NCI-H748 treated with DMSO at 0.1 percent for 48 hours (cell line): ENCODE measurements around the gene PNPLA3.
A peak's percentile ranks its signal among the peaks of the same experiment; 100 is the strongest.

Source experiments
- DNase-seq: peaks from one replicate; lab custom pipeline; 2025; lab: John Stamatoyannopoulos, UW

PNPLA3 gene

GRCh38 chr22:43923631-43924464 is at the start of gene PNPLA3:
PNPLA3 (plus strand) TSS chr22:43923805; CDS start chr22:43923912, 107 bp downstream.
- DNase-seq = peak; percentile 80

GRCh38 chr22:43876866-43877509 is 46.6 kb upstream of the PNPLA3 start:
- DNase-seq = no peak

GRCh38 chr22:43878079-43878795 is 45.4 kb upstream of the PNPLA3 start:
- no peak for DNase-seq

GRCh38 chr22:43878831-43879550 is 44.6 kb upstream of the PNPLA3 start:
- DNase-seq = no peak

GRCh38 chr22:43879901-43880540 is 43.6 kb upstream of the PNPLA3 start:
- DNase-seq = no peak

- DNase-seq = no peak
These were observed 43.0 kb upstream of the PNPLA3 start for GRCh38 chr22:43880541-43880991.

- DNase-seq = no peak
These were observed 42.2 kb upstream of the PNPLA3 start for GRCh38 chr22:43881091-43882061.

- DNase-seq = no peak
These were observed 41.4 kb upstream of the PNPLA3 start for GRCh38 chr22:43882122-43882767.

GRCh38 chr22:43883012-43883661 is 40.5 kb upstream of the PNPLA3 start:
- peak; percentile 75 for DNase-seq

GRCh38 chr22:43883719-43884415 is 39.7 kb upstream of the PNPLA3 start:
- DNase-seq = no peak

GRCh38 chr22:43884600-43885318 is 38.8 kb upstream of the PNPLA3 start:
- DNase-seq = peak; percentile 22

- DNase-seq = no peak
These were observed 38.3 kb upstream of the PNPLA3 start for GRCh38 chr22:43885319-43885671.

- DNase-seq = no peak
These were observed 37.8 kb upstream of the PNPLA3 start for GRCh38 chr22:43885786-43886185.

GRCh38 chr22:43886231-43886630 is 37.4 kb upstream of the PNPLA3 start:
- DNase-seq = no peak

- DNase-seq = no peak
These were observed 36.2 kb upstream of the PNPLA3 start for GRCh38 chr22:43887391-43887790.

- DNase-seq = no peak
These were observed 34.9 kb upstream of the PNPLA3 start for GRCh38 chr22:43888740-43889139.

- no peak for DNase-seq
These were observed 34.3 kb upstream of the PNPLA3 start for GRCh38 chr22:43889201-43889859.
